Stimulated activated CD4-positive, alpha-beta T cell treated with anti-CD3 and anti-CD28 coated beads, TNF-alpha, amount 100 ng/mL, for 48 hours (primary cell): ENCODE results near the gene PTX3.

ENCODE experiments used
- DNase-seq, 3 donors: peaks; one replicate each; pipeline ENCODE4 v3.0.0-alpha.2; 2020; ENCODE audit warnings: low read depth in 3 of 3

PTX3 gene

DNA sequence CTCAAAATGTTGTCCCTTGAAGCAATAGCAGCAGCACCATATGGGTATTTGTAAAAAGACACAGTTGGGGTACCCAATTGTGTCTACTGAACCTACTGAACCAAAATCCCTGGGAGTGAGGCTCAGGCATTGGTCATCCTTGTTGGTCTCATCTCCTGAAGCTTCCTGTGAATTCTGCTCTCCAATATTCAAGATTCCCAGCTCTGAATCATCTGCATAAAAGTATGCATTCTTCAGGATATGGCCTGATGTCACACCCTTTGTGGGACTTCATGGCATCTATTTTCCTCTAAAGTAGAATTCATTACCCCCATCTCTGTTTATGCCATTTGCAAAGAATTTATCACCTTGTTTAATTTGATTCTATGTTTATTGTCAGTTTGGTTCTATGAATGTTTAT lies 13.3 kb upstream of the PTX3 start:
- DNase-seq = no peak

DNA sequence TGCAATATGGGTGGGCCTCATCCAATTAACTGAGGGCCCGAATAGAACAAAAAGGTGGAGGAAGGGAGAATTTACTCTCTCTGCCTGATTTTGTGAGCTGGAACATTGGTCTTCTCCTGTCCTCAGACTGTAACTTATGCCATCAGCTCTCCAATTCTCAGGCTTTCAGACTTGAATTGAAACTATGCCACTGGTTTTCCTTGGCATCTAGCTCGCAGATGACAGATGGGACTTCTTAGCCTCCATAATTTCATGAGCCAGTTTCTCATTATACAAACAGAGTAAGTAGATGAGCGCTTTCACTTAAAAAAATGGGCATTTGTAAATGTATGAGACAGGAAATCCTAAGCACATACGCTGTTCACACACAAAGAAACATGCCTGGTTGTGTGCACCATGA lies 8.7 kb upstream of the PTX3 start:
- DNase-seq = no peak

DNA sequence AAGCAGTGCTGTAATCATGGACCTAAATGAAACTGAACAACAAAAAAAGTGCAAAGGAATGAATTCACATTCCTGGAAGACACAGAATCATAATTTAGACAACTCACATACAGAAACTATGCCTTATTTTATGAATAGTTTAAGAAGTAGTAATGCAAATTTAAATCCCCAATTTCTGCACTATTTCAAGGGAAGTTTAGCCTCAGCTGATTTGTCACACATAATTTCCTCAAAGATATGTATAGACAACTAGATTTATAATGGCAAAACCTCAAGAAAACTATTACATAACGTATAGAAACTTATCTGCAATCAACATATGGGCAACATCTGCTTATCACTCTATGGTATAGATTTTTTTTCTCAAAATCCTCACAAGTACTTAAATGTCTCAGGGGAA lies 7.8 kb upstream of the PTX3 start:
- DNase-seq = no peak

GRCh38 chr3:157429708-157430107 lies 6.9 kb upstream of the PTX3 start:
- no peak for DNase-seq

DNA sequence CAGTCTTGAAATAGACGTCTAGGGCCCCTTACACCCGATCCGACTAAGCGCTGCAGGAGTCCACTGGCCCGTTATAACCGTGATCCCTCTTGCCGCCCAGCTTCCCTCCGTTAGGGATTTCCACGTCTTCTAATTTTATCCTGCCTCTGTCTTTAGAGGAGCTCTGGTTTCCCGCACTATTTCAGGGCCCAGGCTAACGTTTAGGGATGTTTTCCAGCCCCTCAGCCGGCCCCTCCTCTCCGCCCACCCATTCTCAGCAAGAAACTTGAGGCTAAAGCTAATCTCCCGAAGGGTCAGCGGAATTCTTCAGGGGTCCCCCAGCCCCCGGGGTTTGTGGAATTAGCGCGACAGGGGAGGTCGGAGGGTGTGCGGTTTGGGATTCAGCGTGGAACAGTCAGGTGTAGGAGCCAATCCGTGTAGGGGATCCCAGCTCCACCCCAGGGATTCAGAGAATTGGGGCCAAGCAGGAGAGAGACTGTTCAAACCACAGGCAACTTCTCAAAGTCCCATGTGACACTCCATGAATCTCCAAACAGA lies 1.6 kb downstream of the PTX3 start:
- DNase-seq = no peak

GRCh38 chr3:157441102-157441624 lies 4.5 kb downstream of the PTX3 start:
- DNase-seq = no peak

DNA sequence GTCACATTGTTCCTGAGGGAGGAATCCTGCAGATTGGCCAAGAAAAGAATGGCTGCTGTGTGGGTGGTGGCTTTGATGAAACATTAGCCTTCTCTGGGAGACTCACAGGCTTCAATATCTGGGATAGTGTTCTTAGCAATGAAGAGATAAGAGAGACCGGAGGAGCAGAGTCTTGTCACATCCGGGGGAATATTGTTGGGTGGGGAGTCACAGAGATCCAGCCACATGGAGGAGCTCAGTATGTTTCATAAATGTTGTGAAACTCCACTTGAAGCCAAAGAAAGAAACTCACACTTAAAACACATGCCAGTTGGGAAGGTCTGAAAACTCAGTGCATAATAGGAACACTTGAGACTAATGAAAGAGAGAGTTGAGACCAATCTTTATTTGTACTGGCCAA lies 6.1 kb downstream of the PTX3 start:
- DNase-seq = no peak

GRCh38 chr3:157443905-157444796 lies 7.5 kb downstream of the PTX3 start:
- no peak for DNase-seq

GRCh38 chr3:157444797-157445184 lies 8.1 kb downstream of the PTX3 start:
- no peak for DNase-seq

DNA sequence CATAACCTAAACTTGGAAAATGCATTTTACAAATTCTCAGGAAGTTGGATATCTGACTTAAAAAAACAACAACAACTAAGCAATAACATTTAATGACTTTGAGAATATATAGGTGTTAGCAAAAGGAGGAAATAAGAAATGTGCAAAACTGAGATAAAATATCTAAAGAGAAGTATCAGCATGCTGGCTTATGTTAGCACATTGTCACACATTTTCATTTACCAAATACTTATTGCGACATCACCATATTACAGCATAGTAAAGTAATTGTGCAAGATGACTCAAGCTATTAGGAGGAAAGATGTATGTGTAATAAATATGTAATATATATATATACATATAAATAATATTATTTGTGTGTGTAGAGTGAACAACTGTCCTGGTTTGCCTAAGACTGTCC lies 9.2 kb downstream of the PTX3 start:
- no peak for DNase-seq

- no peak for DNase-seq
Measured at GRCh38 chr3:157447026-157447694, 10.5 kb downstream of the PTX3 start.

GRCh38 chr3:157452097-157452496 lies 15.4 kb downstream of the PTX3 start:
- no peak for DNase-seq

DNA sequence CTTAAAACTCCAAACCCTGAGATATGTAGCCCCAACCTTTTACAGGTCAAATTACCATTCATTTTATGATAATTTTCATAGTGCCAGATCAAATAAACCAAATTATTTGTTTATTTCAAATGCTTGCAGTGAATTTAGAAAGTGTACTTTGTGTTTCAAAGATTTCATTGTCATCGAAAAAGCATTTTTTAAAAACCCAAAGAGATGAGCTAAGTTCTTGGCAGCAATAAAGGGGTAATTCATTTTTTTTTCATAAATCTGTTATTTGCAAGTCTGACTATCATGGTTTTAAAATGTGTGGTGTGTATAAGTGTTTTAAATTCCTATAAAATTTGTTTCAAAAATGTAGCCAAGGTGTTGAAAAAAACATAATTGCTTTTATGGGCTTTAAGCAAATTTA lies 17.2 kb downstream of the PTX3 start:
- no peak for DNase-seq

- no peak for DNase-seq
Measured at GRCh38 chr3:157459706-157460105, 23.1 kb downstream of the PTX3 start.

DNA sequence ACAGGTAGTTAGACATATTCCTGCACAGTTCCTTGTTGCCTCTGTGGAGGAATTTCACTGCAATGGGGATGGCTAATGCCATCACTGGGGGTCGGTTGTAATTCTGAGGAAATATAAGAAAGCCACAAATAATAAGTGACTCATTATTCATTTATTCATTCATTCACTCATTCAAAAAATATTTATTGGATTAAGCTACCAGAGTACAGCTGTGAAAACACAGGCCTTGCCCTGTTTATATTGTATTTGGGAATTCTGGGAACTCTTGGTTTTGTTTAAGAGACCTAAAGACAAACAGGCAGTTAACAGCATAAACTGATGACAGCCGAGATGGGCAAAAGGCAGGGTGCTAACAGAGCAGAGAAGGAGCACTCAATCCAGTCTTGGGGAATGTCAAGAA lies 23.6 kb downstream of the PTX3 start:
- no peak for DNase-seq

GRCh38 chr3:157463816-157464215 lies 27.2 kb downstream of the PTX3 start:
- no peak for DNase-seq

- DNase-seq = no peak
Measured at GRCh38 chr3:157464321-157464720, 27.7 kb downstream of the PTX3 start.

DNA sequence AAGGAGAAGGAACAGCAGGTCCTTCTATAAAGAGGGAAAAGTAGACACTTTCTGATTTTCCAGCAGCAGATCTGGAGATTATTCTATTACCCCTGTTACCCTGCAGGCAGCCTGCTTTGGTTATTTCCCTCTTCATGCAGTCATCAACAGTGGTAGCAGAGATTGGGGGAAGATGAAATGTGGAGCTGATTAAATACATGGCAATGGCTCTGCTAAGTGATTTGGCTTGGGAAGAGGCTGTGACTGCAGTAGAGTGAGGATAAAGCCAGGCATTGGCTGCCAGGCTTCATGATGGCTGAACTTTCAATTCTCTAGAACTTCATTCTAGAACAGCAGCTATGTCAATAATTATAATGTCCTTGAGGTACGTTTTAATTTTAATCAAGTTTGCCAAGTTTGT lies 29.1 kb downstream of the PTX3 start:
- no peak for DNase-seq

DNA sequence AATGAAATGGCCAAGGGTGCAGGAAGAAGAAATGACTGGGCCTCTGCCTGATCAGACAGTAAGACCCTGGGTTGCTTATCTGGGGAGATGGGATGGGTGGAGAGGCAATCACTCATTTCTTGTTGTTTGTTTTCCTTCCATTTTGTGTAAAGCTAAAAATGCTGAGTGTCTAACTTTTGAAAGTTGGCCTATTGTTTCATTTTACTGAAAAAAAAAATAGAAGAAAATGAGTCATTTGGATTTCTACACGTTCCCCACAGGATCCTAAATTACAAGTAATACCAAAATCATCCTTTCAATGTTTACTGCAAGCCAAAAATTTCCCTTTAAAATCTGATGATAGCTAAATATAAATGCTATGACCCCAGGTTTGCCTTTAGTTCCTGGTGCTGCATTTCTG lies 30.6 kb downstream of the PTX3 start:
- no peak for DNase-seq

GRCh38 chr3:157469561-157470294 lies 33.1 kb downstream of the PTX3 start:
- no peak for DNase-seq

DNA sequence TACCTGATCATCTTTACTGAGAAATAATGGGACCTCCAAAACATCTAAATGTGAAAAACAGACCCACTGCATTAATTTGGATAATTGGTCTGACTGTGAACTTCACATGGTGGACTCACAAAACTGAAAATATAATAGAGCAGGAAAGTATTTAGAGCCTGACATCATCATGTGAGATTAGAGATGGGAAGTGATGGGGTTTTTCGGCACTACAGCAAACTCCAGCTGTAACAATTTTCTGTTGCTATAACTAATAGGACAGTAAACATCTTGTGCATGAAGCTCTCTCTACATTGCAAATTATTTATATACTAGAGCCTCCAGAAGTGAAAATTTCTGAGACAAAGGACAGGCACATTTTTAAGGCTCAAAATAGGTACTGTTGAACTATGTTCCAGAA lies 34.4 kb downstream of the PTX3 start:
- no peak for DNase-seq

- DNase-seq = no peak
Measured at GRCh38 chr3:157472648-157473047, 36.0 kb downstream of the PTX3 start.
